ENCODE data around the gene MINDY1.

DNA sequence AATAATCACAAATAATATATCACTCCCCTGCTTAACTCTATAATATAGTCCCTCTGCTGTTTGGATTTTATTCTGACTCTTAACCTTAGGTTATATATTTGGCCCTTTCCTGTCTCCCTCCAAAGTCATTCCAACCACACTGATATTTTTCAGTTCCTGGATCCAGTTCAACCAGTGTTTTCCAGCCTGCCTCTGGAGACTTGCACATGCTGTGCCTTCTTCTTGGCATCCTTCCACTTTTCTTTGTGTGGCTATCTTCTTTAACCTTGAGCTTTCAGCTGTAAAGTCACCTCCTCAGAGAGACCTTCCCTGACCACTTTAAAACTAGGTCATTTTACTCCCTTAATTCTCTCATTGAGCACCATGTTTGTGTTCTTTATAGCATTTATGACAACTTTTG lies 51.4 kb downstream of the MINDY1 start:
- TF ChIP-seq GLIS3 (CRISPR knock-in tag; IDR thresholded peaks at IDR 0.05) (no peak), ZNF70 (CRISPR knock-in tag; IDR thresholded peaks at IDR 0.05) (no peak), ZFP30 (CRISPR knock-in tag; IDR thresholded peaks at IDR 0.05) (no peak), BACH2 (CRISPR knock-in tag; IDR thresholded peaks at IDR 0.05; ENCODE audit: borderline replicate concordance) (no peak), RARB (CRISPR knock-in tag; IDR thresholded peaks at IDR 0.05) (no peak), ARNTL (CRISPR knock-in tag; IDR thresholded peaks at IDR 0.05; ENCODE audit: borderline replicate concordance, low read depth) (no peak), TOX (CRISPR knock-in tag; IDR thresholded peaks at IDR 0.05; ENCODE audit: borderline replicate concordance) (no peak)
- TF ChIP-seq, protein P1, sequence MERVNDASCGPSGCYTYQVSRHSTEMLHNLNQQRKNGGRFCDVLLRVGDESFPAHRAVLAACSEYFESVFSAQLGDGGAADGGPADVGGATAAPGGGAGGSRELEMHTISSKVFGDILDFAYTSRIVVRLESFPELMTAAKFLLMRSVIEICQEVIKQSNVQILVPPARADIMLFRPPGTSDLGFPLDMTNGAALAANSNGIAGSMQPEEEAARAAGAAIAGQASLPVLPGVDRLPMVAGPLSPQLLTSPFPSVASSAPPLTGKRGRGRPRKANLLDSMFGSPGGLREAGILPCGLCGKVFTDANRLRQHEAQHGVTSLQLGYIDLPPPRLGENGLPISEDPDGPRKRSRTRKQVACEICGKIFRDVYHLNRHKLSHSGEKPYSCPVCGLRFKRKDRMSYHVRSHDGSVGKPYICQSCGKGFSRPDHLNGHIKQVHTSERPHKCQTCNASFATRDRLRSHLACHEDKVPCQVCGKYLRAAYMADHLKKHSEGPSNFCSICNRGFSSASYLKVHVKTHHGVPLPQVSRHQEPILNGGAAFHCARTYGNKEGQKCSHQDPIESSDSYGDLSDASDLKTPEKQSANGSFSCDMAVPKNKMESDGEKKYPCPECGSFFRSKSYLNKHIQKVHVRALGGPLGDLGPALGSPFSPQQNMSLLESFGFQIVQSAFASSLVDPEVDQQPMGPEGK (CRISPR knock-in tag; IDR thresholded peaks at IDR 0.05; ENCODE audit: borderline replicate concordance): no peak
- TF ChIP-seq, protein P2, sequence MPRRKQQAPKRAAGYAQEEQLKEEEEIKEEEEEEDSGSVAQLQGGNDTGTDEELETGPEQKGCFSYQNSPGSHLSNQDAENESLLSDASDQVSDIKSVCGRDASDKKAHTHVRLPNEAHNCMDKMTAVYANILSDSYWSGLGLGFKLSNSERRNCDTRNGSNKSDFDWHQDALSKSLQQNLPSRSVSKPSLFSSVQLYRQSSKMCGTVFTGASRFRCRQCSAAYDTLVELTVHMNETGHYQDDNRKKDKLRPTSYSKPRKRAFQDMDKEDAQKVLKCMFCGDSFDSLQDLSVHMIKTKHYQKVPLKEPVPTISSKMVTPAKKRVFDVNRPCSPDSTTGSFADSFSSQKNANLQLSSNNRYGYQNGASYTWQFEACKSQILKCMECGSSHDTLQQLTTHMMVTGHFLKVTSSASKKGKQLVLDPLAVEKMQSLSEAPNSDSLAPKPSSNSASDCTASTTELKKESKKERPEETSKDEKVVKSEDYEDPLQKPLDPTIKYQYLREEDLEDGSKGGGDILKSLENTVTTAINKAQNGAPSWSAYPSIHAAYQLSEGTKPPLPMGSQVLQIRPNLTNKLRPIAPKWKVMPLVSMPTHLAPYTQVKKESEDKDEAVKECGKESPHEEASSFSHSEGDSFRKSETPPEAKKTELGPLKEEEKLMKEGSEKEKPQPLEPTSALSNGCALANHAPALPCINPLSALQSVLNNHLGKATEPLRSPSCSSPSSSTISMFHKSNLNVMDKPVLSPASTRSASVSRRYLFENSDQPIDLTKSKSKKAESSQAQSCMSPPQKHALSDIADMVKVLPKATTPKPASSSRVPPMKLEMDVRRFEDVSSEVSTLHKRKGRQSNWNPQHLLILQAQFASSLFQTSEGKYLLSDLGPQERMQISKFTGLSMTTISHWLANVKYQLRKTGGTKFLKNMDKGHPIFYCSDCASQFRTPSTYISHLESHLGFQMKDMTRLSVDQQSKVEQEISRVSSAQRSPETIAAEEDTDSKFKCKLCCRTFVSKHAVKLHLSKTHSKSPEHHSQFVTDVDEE (CRISPR knock-in tag; IDR thresholded peaks at IDR 0.05): no peak
